GM18498 (cell line): ENCODE results near the gene MAML3.

Experiments
- ATAC-seq: cut with Tn5 transposase; IDR thresholded peaks from one replicate; pipeline ENCODE4 v1.9.1; 2021; ENCODE audit warnings: mild to moderate bottlenecking, moderate library complexity; ENCODE audit not compliant: unreplicated experiment

The MAML3 gene

DNA sequence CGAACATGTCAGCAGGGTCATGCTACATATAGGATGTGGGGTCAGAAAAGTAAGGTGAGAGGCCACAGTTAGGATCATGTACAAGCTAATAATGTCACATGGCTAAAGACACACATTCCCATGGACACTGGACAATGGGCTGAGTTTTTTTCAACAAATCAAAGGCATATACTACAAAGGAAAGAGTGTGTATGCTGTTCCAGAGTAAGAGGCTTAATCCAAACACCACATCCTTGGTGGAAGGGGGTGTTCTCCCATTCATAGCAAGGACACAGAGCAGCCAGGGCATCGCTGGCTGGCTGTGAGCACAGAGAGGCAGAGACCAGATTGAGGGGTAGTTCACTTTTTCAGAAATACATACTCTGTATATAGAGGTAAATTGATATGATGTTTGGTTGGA, 356.7 kb downstream of the MAML3 start:
- ATAC-seq = no peak

DNA sequence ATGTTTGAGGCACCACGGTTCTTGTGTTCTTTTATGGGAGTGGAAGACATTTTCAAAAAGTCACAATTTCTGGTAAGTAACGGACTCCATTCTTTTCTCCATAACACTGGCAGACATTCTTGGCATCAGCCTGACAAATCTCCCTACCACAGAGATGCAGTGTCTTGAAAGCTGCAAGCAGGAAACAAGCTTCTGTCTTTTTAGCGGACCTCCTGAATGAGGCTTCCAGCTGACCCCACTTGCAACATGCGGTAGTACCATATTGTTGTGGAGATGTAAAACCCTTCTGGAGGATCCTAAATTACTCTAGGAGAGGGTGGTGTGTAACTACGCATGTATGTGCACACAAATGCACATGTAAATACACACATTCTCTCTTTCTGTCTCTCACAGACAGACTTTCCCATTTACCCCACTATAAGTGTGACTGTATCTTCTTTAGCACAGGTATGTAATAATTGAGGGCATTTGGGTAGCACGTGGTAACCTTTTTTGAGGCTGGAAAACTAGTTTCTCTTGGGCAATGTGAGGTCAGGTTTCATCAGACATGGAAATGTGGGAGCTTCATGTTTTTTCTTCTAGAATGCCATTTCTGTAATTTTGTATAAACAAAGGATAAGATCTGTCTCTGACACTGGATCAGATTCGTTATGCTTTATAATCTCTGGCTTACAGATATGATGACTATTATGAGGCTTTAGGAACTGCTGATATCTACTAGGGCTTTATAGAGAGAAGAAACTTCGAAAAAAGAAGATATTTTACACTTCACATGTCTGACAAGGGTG, 358.3 kb downstream of the MAML3 start:
- no peak for ATAC-seq

DNA sequence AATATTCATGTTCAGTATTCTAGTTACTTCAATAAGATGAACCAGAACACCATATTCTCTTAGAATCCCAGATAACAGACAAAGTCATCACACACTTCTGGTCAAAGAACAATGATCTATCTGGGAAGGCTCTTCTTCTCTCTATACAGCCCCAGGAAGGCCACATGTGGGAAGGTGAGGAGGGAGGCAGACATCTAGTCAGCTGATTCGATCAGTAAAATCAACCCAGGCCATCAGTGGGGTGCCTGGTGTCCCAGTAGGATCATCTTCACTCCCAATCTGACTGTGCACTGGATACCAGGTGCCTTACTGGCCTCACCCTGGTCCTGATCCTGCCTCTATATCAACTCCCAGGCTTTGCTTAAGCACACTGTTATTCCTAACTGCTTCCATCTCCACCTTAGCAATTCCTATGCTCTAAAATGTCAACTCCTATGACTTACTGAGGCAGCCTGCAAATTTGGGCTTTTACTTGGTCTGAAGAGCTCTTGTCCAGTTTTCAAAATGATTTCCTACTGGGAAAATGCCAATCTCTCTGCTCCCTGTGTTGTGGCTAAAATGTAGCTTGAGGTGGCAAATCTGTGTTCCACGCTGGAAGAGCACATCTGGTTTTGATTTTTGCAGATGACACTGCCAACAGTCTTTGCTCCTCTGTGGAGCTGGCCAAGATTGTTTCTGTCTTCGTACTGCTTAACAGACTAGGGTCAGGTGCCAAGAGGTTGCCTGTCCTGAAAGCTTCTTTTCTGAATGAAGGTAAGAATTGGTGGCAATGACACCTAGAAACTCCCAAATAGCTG, 359.6 kb downstream of the MAML3 start:
- no peak for ATAC-seq

DNA sequence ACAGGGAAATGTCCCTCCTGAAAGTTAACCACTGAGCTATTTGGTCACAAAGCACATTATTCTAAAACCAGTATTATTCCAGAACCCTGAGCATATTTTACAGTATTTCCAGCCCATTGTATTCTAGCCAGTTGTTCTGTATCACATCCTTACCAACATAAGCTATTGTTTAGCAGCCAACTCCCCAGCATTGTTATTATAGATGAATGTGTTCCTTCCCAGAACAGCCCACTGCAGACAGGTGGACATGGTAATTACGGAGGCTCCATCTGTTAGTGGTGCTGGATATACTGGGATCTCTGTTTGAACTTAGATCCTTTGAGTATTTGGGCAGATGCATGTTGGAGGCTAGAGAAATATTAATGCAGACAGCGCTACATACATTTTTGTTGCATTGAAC, 362.3 kb downstream of the MAML3 start:
- ATAC-seq = no peak

DNA sequence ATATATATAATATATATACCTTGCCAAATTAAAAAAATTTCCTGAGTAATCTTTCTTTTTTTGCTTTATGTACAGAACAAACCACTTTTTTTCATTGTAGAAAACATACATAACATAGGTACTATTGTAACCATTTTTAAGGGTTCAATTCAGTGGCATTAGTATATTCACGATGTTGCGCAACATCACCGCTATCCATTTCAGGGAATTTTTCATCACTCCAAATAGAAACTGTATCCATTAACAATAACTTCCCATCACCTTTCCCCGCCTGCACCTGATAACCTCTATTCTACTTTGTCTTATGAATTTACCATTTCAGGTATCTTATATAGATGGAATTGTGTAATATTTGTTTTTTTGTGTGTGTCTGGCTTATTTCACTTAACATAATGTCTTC, 363.7 kb downstream of the MAML3 start:
- no peak for ATAC-seq

DNA sequence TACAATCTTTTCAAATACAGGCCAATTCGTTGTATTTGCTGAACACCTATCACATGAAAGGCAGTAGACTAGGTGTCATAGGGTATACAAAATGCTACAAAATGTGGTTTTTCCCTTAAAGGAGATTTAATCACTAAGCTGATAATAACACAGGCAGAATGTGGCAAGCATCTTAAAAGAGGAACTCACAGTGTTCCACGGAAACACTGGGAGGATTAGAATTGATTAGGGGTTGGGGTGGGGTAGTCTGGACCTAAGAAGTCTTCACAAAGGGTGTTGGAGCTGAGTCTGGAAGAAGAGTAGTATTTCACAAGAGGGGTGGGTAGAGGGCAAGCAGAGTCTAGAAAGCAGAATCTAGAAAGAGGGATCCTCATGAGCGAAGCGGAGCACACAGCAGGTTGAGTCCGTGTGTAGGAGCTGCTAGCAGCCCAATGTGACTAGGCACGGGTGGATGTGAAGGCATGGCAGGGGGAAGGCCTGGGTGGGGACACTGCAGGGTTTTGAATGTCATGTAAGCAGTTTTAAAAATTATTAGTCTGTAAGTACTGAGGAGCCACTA, 364.8 kb downstream of the MAML3 start:
- ATAC-seq = no peak

DNA sequence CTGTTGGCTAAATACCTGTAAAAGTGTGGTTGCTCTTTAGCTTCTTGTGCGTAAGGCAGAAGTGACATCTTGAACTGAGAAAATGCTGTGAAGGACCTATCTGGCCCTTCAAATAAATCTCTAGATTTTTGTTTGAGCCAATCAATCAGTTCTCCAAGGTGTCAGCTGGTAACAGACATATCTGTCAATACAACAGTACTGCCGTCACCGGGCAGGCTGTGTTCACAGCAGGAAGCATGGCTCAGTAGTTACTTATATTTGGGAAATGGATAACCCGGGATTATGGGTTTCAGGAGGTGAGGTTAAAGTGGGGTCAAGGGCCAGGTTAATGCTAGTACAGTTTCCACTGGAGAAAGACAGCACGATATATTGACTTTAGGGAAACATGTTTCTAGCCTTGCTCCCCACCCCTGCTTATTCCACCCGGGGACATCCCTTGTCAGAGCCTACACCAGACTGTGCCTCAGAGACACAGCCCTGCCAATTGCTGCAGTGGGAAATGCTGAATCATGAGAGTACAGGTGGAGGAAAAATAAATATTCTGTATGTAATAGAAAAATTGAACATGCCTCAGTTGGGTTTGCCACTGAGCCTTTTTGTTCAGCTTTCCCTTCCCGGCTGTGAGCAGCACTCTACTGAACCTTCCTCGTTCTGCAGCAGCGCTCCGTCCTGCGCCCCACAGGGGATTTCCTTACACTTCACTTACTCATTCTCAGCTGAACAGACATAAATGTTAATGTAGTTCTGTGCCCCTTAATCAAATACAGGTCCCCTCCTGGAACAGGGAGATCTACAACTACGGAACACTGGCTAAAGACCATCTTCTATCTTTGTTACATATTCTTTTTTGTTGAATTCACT, 367.3 kb downstream of the MAML3 start:
- ATAC-seq = no peak

DNA sequence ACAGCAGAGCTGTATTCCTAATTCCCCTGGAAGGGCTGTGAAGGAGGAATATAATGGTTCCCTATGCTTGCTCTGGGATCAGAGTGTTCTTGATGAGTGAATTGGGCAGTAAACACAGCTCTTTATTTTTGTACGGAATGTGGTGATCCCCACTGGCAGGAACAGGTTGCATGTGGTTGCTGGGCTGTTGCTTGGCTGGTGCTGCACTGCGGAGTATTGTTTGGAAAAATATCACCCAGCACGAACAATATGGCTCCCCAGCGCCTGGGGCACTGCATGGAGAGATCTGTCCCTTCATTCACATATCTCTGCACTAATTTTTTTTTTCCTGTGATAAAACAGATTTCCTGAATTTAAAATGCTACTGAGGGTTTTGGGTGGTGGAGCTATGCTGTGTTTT, 368.6 kb downstream of the MAML3 start:
- ATAC-seq = no peak

DNA sequence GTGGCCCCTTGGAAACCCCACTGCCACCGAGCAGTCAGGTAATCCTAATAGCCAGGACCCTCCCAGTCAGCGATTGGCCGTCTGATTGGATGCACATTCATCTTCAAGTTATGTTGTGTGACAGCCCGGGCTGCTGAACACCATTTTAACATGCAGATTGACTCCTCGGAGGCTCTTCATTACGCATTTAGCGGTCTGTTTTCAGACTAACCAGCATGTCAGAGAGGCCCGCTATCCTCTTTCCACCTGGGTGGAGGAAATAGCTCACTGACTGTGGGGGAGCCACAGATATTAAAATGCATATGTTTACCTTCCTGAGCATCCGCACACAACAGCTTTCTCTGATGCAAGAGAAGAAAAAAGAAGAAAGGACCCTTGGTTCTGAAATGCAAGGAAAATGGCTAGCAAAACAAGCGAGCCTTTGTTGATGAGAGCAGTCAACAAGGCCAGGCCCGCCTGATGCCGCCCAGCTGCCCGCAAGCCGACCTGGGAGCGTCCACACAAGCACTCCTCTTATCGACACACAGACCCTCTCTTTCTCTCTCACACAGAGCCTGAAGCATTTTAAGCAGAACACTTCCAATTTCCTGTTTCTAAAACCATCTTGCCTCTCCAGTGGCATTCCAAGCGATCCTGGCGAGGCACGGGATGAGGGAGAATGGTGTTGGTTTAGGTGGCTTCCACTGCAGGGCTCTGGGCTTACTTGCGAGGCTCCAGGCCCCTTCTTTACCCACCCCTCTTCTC, 370.1 kb downstream of the MAML3 start:
- no peak for ATAC-seq

DNA sequence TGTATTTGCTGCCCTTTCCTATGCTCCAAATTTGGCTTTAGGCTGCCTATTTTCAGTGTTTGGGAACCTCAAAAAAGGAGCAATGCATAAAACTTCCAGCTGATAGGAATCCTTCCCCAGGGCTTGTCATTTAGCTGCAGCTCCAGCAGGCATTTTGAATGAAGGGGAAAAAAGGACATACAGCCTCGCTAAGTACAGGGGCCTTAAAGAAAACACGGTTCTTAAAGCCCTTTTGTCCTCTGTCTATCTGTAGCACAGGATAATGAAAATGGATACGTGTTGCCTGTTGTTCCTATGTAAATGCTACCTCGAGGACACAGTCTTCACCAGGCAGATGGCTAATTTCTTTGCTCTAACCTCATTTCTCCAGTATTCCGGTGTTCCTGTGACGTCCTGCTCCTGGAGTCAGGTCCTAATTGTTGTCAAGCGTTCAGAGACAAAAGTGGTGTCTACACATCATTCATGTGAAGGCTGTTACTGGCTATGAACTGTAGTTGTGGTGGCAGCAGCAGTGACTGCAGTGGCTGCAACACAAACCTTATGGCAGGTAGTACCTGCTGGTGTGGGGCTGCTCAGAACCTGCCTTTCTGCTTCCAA, 371.0 kb downstream of the MAML3 start:
- ATAC-seq = no peak

DNA sequence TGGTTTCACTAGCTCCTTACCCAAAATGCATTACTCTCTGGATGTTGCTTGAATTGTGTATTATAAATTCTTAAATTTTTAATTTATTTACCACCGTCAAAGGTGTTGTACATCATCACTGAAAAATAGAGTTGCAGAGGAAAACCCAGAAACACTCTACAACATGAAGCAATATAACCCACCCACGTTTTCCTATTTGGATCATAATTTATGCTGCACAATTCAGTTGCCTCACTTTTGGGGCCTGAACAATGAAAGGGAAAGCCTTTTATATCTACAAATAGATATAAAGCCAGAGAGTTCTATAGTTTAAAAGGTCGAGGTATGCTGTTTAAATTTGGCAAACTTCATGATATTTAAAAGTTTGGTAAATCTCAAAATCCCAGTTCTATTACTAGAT, 372.9 kb downstream of the MAML3 start:
- no peak for ATAC-seq

DNA sequence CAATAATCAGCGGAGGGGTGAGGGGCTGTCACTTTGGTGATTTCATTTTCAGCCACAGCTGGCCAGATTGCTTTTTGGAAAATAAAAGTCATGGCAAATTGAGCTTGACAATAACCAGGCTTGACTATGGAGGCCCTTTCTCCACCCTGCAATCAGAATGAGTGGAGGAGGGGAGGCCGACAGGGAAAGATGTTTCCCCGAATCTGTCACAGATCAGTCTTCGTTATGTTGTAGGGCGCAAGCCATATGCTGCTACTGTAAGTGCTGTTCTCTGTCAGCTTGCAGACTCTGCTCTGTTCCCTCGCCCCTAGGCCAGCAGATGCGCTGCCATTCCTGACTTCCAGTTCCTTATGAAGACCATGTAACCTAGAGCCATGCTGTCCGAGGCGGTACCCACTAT, 374.3 kb downstream of the MAML3 start:
- no peak for ATAC-seq

DNA sequence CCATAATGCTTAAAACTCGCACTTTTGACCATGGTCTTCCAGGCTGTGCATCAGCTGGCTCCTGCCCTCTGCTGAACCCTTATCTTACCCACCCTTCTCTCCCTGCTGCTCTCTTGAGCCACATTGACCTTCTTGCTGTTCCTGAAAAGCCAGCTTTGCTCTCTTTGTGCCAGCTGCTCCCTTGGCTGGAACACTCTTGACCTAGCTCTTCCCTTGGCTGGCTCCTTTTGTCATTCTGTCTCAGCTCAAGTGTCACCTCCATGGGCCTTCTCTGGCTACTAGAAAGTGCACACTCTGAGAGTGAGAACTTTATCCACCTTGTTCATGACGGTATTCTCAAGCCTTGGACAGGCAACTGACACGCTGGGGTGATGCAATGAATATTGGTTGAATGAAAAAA, 376.2 kb downstream of the MAML3 start:
- no peak for ATAC-seq

DNA sequence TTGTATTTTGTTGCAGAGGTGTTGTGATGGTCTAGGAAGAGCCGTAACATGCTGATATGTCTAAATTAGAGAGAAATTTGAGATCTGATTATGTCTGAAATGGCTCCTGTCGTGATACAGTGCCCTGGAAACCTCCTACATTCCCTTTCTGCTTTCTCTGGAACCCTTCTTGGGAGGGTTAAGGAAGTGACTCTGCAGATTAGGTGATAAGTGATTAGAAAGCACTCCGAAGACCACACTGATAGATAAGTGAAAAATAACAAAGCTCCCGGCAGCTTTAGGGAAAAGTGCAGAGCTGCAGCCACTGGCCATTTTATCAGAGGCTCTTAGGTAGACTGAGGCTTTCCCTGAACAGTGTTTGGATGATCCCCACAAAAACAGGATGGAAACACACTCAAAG, 377.7 kb downstream of the MAML3 start:
- ATAC-seq = no peak

DNA sequence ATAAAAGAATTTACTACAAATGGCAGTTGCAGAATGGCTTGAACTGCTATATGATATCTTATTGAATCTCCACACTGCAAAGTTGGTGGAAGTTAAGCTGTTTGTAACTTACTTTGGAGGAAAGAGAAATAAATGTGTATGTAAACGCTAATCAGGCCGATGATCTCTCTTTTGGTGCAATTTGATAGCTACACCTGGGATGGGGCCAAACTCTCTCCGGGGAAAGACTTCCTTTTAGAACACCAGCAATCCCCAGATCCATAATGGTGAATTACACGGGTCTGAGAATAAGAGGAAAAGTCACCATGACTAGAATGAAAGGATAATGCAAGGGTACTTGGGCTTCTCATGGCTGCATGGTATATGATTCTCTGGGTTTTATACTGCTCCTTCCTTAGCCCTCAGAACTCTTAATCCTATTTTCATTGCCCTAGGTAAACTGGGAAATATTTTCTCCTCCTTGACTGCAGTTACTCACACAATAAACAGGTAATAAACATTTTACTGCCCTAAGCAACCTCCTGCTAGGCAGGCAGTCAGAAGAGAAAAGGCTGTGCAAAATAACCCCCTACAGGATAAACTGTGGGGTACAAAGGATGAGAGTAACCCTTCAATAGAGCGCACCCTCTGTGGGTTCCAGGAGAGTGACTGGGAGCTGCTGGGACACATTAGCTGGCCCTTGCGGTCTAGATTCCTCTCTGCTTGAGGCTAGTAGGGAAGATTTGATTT, 379.1 kb downstream of the MAML3 start:
- no peak for ATAC-seq

DNA sequence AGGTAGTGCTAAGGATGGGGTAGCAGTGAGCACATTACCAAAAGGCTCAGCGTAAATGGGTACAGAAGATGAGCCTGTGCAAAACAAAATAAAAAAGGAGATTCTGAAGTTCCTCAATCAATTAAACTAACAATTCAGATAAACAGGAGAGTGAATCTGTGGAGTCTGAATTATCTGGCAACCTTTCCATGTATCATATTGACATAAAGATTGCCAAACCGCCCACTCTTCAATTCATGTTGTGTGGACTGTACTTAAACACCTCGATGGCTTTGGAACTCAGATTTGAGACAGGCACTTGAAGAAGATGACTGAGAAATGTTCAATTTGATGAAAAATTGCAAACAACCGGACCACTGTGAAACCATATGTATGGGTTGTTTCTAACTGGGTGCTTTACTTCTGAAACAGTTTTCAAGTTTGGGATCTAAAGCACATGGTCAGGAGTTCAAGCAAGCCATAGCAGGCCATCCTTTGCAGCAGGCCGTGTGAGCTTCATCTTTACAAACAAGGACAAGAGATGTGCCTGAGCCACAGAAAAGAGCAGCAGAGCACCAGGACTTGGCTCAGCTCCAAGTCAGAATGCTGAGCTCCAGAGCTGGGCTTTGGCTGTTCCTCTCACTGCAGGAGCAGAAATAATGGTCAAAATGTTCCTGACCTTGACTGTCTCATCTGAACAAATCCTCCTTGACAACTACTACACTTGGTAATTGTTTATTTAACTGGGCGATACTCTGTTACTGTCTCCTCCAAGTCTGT, 380.2 kb downstream of the MAML3 start:
- ATAC-seq = no peak

DNA sequence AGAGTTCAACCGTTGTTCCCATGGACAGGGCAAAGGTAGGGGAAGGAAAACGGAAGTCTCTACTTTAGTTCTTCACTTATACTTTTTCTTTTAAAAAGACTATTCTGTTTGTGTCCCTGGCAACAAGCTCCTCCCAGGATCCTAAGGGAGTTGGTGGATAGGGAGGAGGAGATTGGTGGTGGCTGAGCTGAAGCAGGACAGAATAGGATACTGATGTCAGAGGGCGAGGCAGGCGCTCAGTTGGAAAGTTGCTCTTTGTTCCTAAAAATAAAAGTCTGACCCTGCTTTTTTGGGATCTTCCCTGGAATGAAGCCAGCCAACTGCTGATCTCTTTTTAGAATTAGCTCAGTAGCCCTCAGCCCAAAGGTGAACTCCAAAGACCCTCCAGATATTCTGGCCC, 383.6 kb downstream of the MAML3 start:
- ATAC-seq = no peak

DNA sequence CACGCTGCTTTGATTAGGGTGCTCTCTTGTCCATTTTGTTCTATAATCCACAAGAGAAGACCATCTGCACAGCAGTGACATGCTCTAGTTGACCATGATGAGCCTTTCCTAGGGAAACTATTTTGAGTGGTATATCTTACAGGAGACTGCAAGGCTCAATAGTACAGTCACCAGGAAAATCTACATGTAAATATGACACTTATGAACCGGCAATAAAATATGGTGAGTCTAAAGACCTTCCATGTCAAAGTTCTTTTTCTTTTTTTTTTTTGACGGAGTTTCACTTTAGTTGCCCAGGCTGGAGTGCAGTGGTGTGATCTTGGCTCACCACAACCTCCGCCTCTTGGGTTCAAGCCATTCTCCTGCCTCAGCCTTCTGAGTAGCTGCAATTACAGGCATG, 384.6 kb downstream of the MAML3 start:
- no peak for ATAC-seq

DNA sequence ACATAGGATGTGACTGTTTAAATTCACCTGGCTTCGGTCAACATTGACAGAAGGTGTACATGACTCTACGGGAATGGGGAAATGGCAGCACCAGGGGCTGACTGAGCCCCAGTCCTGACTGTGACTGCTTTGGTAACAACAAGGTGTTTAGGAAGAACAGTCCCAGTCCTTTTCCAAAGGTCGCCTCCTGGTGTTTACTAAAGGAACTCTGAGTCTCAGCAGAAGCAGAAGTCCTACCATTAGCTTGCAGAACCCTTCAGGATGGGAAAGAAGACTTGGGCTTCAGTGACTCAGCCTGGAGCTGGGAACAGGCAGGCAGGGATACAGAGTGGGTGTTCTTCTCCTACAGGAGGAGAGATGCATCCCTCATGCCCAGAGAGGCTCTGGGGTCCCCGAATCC, 385.1 kb downstream of the MAML3 start:
- no peak for ATAC-seq
